ENCODE measurements around the gene VAV2.

The VAV2 gene

DNA sequence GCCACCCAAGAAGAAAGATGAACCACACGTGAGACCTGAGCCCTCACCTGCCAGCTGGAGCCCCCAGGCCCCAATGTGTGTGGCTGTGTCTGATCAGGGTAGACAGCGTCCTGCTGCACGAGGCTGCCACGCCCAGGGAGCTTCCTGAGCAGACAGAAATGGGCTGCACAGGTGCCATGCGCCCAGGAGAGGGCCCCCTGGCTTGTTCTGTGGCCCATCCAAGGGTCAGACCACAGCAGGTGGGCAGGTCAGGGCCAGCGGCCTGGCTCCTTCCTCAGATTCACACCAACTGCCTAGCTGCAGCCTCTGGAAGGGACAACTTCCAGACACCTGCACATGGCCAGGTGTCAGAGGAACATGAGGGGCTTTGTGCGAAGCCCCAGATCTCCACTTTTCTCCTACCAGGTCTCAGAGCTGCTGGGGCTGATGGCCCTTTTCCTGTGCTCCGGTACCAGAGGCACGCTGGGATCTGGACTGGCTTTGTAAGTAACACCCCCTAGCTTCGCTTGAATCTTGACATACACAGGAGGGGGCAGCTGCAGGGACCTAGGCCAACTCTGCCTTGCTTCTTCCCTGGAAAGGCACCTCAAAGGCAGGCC, 264.7 kb downstream of the VAV2 start:
- in situ Hi-C loops (cut with MboI; ENCODE audit: low sequenced_read_pairs), result no loop called here

DNA sequence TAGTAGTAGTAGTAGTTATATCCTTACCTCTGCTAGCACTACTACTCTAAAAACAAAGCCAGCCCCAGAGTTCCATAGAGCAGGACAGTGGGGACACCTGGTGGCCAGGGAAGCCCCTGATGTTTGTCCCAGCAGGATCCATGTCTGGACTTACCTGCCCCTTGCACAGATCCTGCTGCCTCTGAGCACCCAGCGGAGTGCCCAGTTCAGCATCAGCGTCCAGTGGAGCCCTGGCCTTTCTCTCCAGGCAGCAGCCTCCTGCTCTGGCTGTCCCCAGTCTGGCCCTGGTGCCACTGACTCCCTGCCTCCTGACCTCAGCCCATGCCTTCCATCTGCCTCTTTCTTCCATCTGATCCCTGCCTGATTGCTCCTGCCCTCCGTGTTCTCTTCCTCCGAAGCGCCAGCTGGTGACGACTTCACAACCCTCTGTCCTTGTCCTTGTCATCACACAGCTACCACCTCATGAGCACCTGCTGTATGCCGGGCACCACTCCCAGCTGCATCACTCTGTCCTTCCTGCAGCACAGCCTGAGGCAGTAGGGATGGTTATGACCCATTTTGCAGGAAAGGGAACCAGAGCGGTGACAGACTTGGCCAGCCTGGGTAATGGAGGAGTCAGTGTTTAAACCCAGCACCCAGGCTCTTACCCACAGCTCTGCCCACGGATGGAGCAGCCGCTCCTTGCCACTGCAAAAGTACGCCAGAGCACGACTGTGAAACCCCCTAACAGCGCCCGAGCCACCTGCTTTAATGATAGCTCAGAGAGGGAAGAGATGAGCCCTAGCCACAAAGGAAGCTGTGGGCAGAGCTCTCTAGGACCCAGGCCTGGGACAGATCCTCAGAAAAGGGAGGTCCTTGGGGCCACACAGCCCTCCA, 265.5 kb downstream of the VAV2 start:
- in situ Hi-C loops (cut with MboI; ENCODE audit: low sequenced_read_pairs), result no loop called here

- in situ Hi-C loops (cut with MboI; ENCODE audit: low sequenced_read_pairs), result no loop called here
Measured at GRCh38 chr9:133725886-133726285, 266.2 kb downstream of the VAV2 start.

GRCh38 chr9:133718563-133719315, 273.4 kb downstream of the VAV2 start:
- in situ Hi-C loops (cut with MboI; ENCODE audit: low sequenced_read_pairs), result no loop called here

DNA sequence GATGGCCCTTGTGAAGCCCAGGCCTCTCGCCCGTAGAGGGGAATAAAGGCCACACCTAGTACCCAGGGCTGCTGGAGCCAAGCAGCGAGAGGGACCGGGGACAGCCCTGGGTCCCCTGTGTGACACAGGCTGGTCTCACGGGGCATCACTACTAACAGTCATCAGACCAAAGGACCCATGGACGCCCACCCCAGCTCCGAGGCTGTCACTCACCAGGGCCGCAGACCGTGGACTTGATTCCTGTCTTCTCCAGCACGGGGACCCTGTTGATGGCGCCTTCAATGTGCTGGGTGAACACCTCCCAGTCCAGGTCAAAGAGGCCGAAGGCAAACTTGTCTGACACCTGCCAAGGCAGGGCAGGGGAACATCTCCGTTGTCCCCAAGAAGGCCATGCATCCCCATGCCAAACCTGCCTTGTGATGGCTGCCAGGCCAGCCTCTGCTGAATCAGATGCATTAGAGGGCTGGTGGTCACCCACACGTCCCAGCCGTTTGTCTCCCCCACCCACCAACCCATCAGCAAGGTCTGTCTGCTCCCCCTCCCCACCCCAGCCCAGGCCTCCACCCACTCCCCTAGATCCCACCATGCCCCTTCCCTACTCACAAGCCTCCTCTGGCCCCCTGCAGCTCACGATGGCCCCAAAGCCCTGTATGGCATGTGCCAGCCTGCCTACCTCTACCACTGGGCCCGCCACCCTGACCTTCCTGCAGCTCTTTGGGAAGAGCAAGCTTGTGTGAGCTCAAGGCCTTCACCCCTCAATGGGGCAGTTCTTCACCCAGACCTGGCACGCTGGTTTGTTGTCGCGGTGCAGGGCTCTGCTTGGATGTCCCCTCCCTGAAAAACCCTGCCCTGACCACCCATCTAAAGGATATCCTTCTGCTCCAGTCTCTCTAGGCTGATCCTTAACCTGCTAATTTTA, 274.8 kb downstream of the VAV2 start:
- in situ Hi-C loops (cut with MboI; ENCODE audit: low sequenced_read_pairs), result no loop called here

DNA sequence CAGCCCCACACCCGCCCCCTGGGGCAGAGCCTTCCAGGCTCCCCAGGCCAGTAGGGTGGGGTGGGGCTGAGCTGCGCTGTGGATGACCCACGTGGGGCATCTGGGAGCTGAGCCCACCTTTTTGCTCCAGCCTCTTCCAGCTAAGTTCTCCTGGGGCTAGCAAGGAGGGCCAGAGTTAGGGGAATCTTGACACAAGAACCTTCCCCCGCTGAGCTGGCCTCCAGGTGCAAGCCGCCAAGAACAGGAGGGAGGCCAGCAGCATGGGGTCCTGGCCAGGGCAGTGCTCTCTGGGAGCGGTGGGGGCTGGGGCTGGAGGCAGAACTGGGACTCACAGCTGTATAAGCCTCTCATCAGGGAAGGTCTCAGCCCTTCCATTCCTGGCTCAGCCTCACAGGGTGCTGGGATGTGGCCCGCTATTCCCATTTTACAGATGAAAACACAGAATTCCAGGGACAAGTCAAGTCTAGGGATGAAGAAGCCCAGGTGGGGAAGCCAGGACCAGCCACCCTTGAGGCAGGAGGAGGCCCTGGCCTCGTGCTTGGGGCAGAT, 275.5 kb downstream of the VAV2 start:
- in situ Hi-C loops (cut with MboI; ENCODE audit: low sequenced_read_pairs), result no loop called here

DNA sequence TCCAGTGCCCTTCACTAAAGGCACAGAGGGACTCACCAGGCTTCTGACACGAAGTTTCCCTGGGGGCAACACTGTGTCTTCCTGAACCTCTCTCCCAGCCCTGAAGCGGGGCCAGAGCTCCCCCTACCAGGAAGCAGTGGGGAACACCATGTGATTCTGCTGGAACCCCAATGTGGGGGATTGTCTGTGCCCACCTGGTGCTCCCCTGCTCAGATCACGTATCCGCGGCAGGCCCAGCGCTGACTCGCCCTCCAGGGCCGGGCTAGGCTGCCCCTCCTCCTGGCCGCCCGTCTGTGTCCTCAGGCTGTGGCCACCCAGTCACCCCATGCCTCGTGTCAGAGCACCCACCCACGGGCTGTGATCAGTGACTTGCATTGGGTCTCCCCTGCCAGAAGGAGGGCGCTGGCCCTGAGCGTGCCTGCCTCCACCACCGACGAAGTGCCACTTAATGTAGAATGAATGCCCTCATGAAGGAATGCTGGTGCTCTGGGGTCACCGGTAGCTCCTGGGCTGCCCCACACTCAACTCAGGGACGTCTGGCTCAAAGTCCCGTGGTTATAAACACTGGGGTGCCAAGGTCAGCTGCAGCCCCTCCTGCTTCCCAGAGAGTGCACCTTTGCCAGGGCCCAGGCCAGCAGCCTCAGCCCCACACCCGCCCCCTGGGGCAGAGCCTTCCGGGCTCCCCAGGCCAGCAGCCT, 276.1 kb downstream of the VAV2 start:
- in situ Hi-C loops (cut with MboI; ENCODE audit: low sequenced_read_pairs), result no loop called here

DNA sequence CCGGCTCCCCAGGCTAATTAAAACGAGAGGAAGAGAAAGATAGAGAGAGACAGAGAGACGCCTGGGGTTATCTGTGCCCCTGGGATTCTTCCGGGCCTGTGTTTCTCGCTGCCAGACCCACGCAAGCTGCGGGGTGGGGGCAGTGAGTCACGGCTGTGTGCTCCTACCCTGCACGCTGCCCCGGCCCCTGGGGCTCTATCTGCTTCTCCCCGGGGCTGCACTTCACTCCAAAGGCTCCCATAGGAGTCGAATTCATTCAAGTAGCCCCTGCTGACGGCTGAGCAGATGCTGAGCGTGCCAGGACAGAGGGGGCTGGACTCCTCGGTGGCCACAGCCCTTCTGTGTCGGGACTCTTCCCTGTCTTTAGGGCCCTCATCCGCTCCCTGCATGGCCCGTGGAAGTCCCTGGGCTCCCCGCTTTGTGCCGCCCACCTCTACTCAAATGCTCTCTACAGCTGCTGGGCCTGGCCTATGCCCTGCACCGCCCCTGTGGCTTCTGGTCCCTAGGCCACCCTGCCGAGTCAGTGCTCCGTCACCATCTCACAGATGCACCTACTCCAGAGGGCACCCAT, 276.7 kb downstream of the VAV2 start:
- in situ Hi-C loops (cut with MboI; ENCODE audit: low sequenced_read_pairs), result no loop called here

- in situ Hi-C loops (cut with MboI; ENCODE audit: low sequenced_read_pairs), result no loop called here
Measured at GRCh38 chr9:133714606-133715294, 277.4 kb downstream of the VAV2 start.

DNA sequence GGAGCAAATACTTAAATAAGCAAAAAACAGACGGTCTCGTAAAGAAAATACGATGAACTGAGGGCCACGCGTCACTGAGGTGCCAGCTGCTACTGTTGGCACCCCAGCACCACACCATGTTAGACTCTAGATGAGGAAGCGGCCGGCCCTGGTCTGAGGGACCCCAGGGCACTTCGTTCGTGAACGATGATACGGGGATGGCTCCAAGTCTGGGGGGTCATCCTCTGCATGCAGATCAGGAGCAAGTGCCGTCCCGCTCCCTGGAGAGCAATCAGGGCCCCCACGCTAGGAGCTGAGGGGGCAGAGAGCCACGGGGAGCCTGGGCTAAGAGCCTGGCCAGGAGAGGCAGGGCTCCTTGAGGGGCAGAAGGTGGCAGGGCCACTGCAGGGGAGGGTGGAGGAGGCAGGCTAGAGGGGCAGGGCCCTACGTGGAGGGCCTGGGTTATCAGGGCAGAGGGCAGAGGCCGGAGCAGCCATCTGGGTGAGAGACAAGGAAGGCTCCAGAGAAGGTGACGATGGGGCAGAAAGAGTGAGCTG, 278.1 kb downstream of the VAV2 start:
- in situ Hi-C loops (cut with MboI; ENCODE audit: low sequenced_read_pairs), result no loop called here

DNA sequence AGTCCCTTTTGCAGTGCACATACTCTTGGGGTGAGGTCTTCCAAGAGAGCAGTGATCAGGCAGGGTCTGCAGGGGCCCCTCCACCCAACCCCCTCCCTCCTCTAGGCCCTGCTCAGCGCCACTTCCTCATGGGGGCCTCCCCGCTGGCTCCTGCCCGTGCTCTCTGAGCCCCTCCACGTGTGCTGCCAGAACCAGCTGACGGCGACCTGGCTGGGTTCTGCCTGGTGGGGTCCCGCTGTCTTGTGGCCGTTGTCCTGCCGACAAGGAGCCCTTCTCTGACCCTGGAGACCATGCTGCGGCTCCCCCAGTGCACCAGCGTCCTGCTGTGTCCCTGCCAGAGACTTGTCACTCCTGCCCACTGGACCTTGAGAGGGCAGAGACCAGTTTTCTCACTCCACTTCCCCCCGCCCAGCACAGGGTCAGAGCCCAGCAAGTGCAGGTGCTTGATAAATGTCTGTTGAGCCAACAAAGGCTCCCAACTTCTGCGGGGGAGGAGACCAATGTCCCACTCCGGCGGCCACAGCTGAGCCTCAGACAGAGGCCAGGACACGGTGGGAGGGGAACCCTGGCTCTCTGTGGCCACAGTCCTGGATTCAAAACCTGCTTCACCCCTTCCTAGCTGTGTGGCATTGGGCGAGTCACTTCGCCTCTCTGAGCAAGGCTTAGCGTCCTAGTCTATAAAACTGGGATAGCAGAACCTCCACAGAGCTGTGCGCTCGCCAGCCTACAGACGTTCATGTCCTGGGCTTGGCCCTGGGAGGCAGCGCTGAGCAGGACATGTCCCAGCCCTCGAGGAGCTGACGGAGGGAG, 278.8 kb downstream of the VAV2 start:
- in situ Hi-C loops (cut with MboI; ENCODE audit: low sequenced_read_pairs), result no loop called here

GRCh38 chr9:133712221-133713100, 279.7 kb downstream of the VAV2 start:
- in situ Hi-C loops (cut with MboI; ENCODE audit: low sequenced_read_pairs), result no loop called here

Data from HL-60/S4 treated with retinoic acid at 250 ng/mL for 4 days and 3 days (cell line).